MCF 10A (cell line): ENCODE measurements around the gene LRRC75A. TPM values are rescaled to one million over a fixed set of nuclear protein-coding genes. Genes with fewer than 3 reads are reported as not detected.

ENCODE experiments used
- BruUV-seq: library from RNA; stranded (reverse); fragments of 400-500 nt; replicated peaks from 2 replicates; lab custom pipeline; 2021; lab: Mats Ljungman, UMichigan
- CTCF ChIA-PET: fragments of 300-600 bp; sonication (Branson Sonifier 250); formaldehyde crosslinking; extraction: SDS; loops from one replicate; lab custom pipeline; 2021; ENCODE audit warnings: antibody characterized with exemption, inconsistent platforms; lab: Yijun Ruan, JAX
- POLR2A ChIA-PET: fragments of 300-600, 350-650 bp; sonication (Branson Sonifier 250); formaldehyde crosslinking; extraction: SDS; loops from one replicate; lab custom pipeline; 2020; ENCODE audit warnings: antibody characterized with exemption, inconsistent platforms; lab: Yijun Ruan, JAX
- DNase-seq: peaks from one replicate; pipeline ENCODE4 v3.0.0-alpha.2; 2018; ENCODE audit not compliant: unreplicated experiment
- H3K27ac Mint-ChIP-seq: one replicate; pipeline ENCODE4 v1.8.0; 2022; ENCODE audit warnings: mild to moderate bottlenecking, low read depth, mixed read lengths; ENCODE audit not compliant: unreplicated experiment
- H3K27me3 Mint-ChIP-seq: one replicate; pipeline ENCODE4 v1.8.0; 2022; ENCODE audit warnings: mixed read lengths; ENCODE audit not compliant: insufficient read depth, unreplicated experiment
- H3K36me3 Mint-ChIP-seq: one replicate; pipeline ENCODE4 v1.8.0; 2022; ENCODE audit warnings: mild to moderate bottlenecking, moderate library complexity, mixed read lengths; ENCODE audit not compliant: insufficient read depth, unreplicated experiment
- H3K4me1 Mint-ChIP-seq: one replicate; pipeline ENCODE4 v1.8.0; 2022; ENCODE audit warnings: mixed read lengths; ENCODE audit not compliant: insufficient read depth, unreplicated experiment
- H3K4me3 Mint-ChIP-seq: one replicate; pipeline ENCODE4 v1.8.0; 2022; ENCODE audit warnings: mild to moderate bottlenecking, moderate library complexity, mixed read lengths; ENCODE audit not compliant: unreplicated experiment
- H3K9me3 Mint-ChIP-seq: one replicate; pipeline ENCODE4 v1.8.0; 2022; ENCODE audit warnings: mixed read lengths; ENCODE audit not compliant: unreplicated experiment
- CTCF ChIP-seq: fragments of 200-600 bp; IDR thresholded peaks from one replicate; pipeline ENCODE4 v1.8.0; 2022; ENCODE audit warnings: antibody characterized with exemption, mild to moderate bottlenecking; ENCODE audit not compliant: unreplicated experiment
- intact Hi-C: fragments of 100-400 bp; cut with micrococcal nuclease; formaldehyde crosslinking; loops from 2 replicates; pipeline ENCODE4 v1.14.1; 2022
- total RNA-seq: library from RNA; stranded (reverse); gene quantifications from 2 replicates; pipeline ENCODE4 v1.2.3, GENCODE V29; 2022

Gene LRRC75A
- total RNA-seq, 1 experiment from 2014 or later: 0.30 TPM

DNA sequence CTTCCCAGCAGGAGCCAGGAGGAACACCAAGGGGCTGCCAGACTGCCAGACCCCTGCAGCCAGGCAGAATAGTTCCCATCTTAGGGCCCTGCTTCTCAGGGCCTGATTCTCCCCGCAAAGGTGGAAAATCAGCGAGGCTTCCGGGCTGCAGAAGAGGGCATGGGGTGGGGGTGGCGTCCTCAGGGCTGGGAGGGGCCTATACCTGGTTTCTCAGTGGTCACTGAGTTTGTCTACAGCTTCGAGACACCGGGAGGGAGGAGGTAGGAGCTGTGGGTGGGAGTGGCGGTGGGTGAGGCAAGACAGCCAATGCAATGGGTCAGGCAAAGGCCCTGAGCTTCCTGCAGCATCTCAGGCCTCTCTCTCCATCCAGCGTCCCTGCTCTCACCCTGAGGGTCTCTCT, 14.3 kb downstream of the LRRC75A start:
- Mint-ChIP-seq H3K4me1 (no peaks in the 10 kb centered on the region), H3K4me3 (no peak overlapping the region), H3K9me3 (no peaks in the 10 kb centered on the region), H3K27me3 (peaks cover 10% of the 10 kb centered on the region), H3K27ac (no peak overlapping the region), H3K36me3 (no peaks in the 10 kb centered on the region)
- DNase-seq: no peak
- intact Hi-C loops: no loop called here
- no TSS peak for BruUV-seq
- POLR2A ChIA-PET: interaction anchor here (1.1 kb wide), 1 partner anchor 19 kb away, joined by 3 read pairs; no protein-coding TSS in a partner anchor
- CTCF ChIA-PET: interaction anchor here (2.3 kb wide), 1 partner anchor 25 kb away, joined by 9 read pairs; no protein-coding TSS in a partner anchor
- TF ChIP-seq CTCF: no peak

DNA sequence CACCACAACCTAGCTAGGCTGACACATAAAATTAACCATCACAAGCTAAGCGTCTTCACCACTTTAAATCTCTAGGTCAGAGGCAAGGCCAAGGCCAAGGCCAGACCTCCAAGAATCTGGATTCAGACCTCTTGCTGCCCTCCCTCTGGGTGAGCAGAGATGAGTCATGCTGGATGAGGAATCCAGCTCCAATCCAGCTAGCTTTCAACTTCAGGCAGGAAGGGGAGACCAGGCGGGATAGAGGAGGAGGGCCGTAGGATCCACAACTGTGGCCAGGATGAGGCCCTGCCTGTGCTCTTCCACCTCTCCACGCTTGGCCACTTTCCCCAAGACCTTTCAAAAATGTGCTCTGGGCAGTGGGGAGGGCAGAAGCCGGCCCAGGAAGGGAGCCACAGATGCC, 14.7 kb downstream of the LRRC75A start:
- no peaks in the 10 kb centered on the region for H3K9me3 Mint-ChIP-seq
- no peak overlapping the region for H3K27ac Mint-ChIP-seq
- no peak for TF ChIP-seq CTCF
- no peaks in the 10 kb centered on the region for H3K4me1 Mint-ChIP-seq
- DNase-seq: peak; percentile 78
- intact Hi-C loops: no loop called here
- no peaks in the 10 kb centered on the region for H3K36me3 Mint-ChIP-seq
- ChIA-PET CTCF (interaction anchor here (0.6 to 3.8 kb wide), 3 partner anchors 24 to 111 kb away, joined by 3 to 12 read pairs (median 9); no protein-coding TSS in a partner anchor), POLR2A (interaction anchor here (1.1 kb wide), 1 partner anchor 20 kb away, joined by 3 read pairs; no protein-coding TSS in a partner anchor)
- H3K4me3 Mint-ChIP-seq: no peak overlapping the region
- peaks cover 14% of the 10 kb centered on the region for H3K27me3 Mint-ChIP-seq
- BruUV-seq: no TSS peak

DNA sequence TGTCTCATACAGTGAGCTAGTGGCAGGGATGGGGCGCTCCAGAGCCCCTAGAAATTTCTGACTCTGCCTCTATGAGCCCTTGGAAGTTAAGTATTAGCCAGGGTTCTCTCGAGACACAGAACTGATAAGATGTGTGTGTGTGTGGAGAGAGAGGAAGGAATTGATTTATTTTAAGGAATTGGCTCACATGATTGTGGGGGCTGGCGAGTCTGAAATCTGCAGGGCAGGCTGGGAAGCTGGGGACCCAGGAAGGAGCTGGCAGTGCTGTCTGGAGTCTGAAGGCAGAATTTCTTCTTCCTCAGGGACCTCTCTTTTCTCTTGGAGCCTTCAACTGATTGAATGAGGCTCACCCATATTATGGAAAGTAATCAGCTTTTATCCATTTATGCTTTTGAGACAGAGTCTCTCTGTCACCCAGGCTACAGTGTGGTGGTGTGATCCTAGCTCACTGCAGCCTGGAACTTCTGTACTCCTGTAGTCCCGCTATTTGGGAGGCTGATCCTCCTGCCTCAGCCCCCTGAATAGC, 16.8 kb downstream of the LRRC75A start:
- no peaks in the 10 kb centered on the region for H3K9me3 Mint-ChIP-seq
- no peaks in the 10 kb centered on the region for H3K4me1 Mint-ChIP-seq
- ChIA-PET CTCF (interaction anchor here (0.8 to 3.8 kb wide), 4 partner anchors 9 to 49 kb away, joined by 3 to 12 read pairs (median 4); no protein-coding TSS in a partner anchor), POLR2A (interaction anchor here (0.7 to 1.5 kb wide), 2 partner anchors 21 to 97 kb away, joined by 3 read pairs; no protein-coding TSS in a partner anchor)
- H3K36me3 Mint-ChIP-seq: no peaks in the 10 kb centered on the region
- intact Hi-C loops: no loop called here
- BruUV-seq: no TSS peak
- H3K27ac Mint-ChIP-seq: no peak overlapping the region
- TF ChIP-seq CTCF: no peak
- DNase-seq: no peak
- peaks cover 34% of the 10 kb centered on the region for H3K27me3 Mint-ChIP-seq
- no peak overlapping the region for H3K4me3 Mint-ChIP-seq

DNA sequence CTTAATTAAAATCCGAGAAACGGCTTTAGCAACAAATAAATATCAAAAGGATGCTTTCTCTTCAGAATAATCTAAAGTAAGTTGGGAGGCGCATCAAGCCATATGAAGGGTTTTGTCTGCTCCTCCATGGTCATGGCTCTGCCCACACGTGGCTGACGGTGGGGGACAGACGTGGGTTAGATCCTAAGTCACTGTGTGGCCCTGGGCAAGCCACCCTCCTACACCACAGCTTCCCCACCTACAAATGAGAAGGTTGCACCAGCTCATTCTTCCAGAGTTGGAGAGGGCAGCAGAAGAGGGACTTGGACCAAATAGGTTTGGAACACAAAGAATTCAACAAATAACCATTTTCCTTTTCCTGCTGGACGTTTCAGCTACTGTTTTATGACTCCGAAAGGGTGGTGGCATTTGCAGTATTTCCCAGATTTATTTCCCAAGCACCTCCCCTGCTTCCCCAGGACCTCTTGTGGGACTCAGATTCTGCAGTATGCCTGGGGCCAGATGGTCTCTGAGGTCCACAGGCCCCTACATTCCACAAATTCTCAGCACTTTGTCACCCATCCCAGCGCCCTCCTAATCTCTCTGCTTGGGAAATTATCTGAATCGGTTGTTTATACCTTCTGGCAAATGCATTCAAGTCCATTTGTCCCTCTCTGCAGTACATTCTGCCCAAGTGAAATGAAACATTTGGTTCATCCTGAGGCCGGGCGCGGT, 17.8 kb downstream of the LRRC75A start:
- H3K4me3 Mint-ChIP-seq: no peak overlapping the region
- no peaks in the 10 kb centered on the region for H3K9me3 Mint-ChIP-seq
- H3K27ac Mint-ChIP-seq: no peak overlapping the region
- POLR2A ChIA-PET: no interaction called here
- CTCF ChIA-PET: interaction anchor here (0.6 to 3.8 kb wide), 2 partner anchors 29 to 47 kb away, joined by 3 to 12 read pairs; no protein-coding TSS in a partner anchor
- H3K27me3 Mint-ChIP-seq: peaks cover 44% of the 10 kb centered on the region
- DNase-seq: no peak
- no peaks in the 10 kb centered on the region for H3K4me1 Mint-ChIP-seq
- intact Hi-C loops: no loop called here
- BruUV-seq: no TSS peak
- H3K36me3 Mint-ChIP-seq: no peaks in the 10 kb centered on the region
- no peak for TF ChIP-seq CTCF
